Fibroblast of lung (primary cell): ENCODE measurements around the gene PKD2L2. TPM values are rescaled to one million over a fixed set of nuclear protein-coding genes. Genes with fewer than 3 reads are reported as not detected.

Experiments
- DNase-seq, 2 donors: peaks; one replicate each; pipeline versions ENCODE4 v3.0.0 to v3.0.0-alpha.2; 2010; ENCODE audit warnings: low read depth in 2 of 2
- H2AFZ ChIP-seq: 2 replicates; pipeline ENCODE4 v1.5.1; 2012; ENCODE audit warnings: low read length, control low read depth, inconsistent platforms
- H3K27ac ChIP-seq: 2 replicates; pipeline ENCODE4 v1.5.1; 2011; ENCODE audit warnings: low read length, control low read depth; ENCODE audit not compliant: insufficient read depth
- H3K27me3 ChIP-seq: 2 replicates; pipeline ENCODE4 v1.5.1; 2011; ENCODE audit warnings: mild to moderate bottlenecking, low read length; ENCODE audit not compliant: control insufficient read depth, insufficient read depth
- H3K36me3 ChIP-seq: 2 replicates; pipeline ENCODE4 v1.5.1; 2011; ENCODE audit warnings: low read length; ENCODE audit not compliant: control insufficient read depth, insufficient read depth
- H3K4me1 ChIP-seq: 2 replicates; pipeline ENCODE4 v1.5.1; 2011; ENCODE audit warnings: low read length; ENCODE audit not compliant: control insufficient read depth, insufficient read depth; ENCODE audit errors: extremely low read depth
- H3K4me2 ChIP-seq: 2 replicates; pipeline ENCODE4 v1.5.1; 2011; ENCODE audit warnings: low read length, control low read depth; ENCODE audit not compliant: insufficient read depth; ENCODE audit errors: extremely low read depth
- H3K4me3 ChIP-seq, 4 experiments: fragments of 200-600 bp in 1 of 4; sonication (generic) in 1 of 4; replicated peaks in 1 of 4; 2 replicates each; pipeline ENCODE4 v1.5.1; 2011 to 2016; ENCODE audit warnings: low read length in 4 of 4, low read depth in 3 of 4, mild to moderate bottlenecking in 3 of 4, control low read depth in 2 of 4, inconsistent platforms in 1 of 4, mixed read lengths in 1 of 4; ENCODE audit not compliant: insufficient read depth in 1 of 4; ENCODE audit errors: control extremely low read depth in 1 of 4
- H3K79me2 ChIP-seq: 2 replicates; pipeline ENCODE4 v1.5.1; 2012; ENCODE audit warnings: mild to moderate bottlenecking, low read length, inconsistent platforms; ENCODE audit not compliant: control insufficient read depth, insufficient read depth
- H3K9ac ChIP-seq: 2 replicates; pipeline ENCODE4 v1.5.1; 2011; ENCODE audit warnings: mild to moderate bottlenecking, low read length, control low read depth; ENCODE audit not compliant: insufficient read depth
- H3K9me3 ChIP-seq: 2 replicates; pipeline ENCODE4 v1.5.1; 2012; ENCODE audit warnings: low read depth, low read length; ENCODE audit not compliant: control insufficient read depth, insufficient read depth
- H4K20me1 ChIP-seq: 2 replicates; pipeline ENCODE4 v1.5.1; 2011; ENCODE audit warnings: low read length; ENCODE audit not compliant: control insufficient read depth, insufficient read depth; ENCODE audit errors: extremely low read depth
- EZH2 ChIP-seq: IDR thresholded peaks from 2 replicates; pipeline ENCODE4 v1.5.1; 2012; ENCODE audit warnings: low read length, control low read depth, mild to moderate bottlenecking; ENCODE audit errors: missing control alignments
- polyA plus RNA-seq, 2 donors: library from polyadenylated mRNA; depleted of rRNA in 1 of 2; stranded (reverse) in 1 of 2; unstranded in 1 of 2; fragments of >200 nt; gene quantifications; 2 replicates each; pipeline ENCODE4 v1.2.1, GENCODE V29; 2011 to 2012; ENCODE audit warnings: missing spikeins in 1 of 2
- total RNA-seq: library from RNA; depleted of rRNA; stranded (reverse); fragments of >200 nt; gene quantifications from 2 replicates; pipeline ENCODE4 v1.2.1, GENCODE V29; 2014
- TF ChIP-seq, protein P1 (sequence below), 2 donors: IDR thresholded peaks in 1 of 2; conservative IDR thresholded peaks in 1 of 2; 1 replicate in 1 of 2; 2 replicates in 1 of 2; pipeline ENCODE4 v1.5.1; 2011 to 2012; ENCODE audit warnings: low read length in 2 of 2, control low read depth in 1 of 2, inconsistent platforms in 1 of 2, low read depth in 1 of 2, mild to moderate bottlenecking in 1 of 2

PKD2L2 gene
- total and polyA plus RNA-seq, 2 donors (not counting 1 experiment from before 2014, with no cell fraction given) = not detected

- no peaks in the 10 kb centered on the region for H3K27me3 ChIP-seq
- no peaks in the 10 kb centered on the region for H3K36me3 ChIP-seq
- no peaks in the 10 kb centered on the region for H4K20me1 ChIP-seq
- H3K9me3 ChIP-seq = no peaks in the 10 kb centered on the region
- H3K27ac ChIP-seq = no peak overlapping the region
- H3K4me2 ChIP-seq = no peak overlapping the region
- H3K4me3 ChIP-seq = no peak overlapping the region
- TF ChIP-seq, protein P1, sequence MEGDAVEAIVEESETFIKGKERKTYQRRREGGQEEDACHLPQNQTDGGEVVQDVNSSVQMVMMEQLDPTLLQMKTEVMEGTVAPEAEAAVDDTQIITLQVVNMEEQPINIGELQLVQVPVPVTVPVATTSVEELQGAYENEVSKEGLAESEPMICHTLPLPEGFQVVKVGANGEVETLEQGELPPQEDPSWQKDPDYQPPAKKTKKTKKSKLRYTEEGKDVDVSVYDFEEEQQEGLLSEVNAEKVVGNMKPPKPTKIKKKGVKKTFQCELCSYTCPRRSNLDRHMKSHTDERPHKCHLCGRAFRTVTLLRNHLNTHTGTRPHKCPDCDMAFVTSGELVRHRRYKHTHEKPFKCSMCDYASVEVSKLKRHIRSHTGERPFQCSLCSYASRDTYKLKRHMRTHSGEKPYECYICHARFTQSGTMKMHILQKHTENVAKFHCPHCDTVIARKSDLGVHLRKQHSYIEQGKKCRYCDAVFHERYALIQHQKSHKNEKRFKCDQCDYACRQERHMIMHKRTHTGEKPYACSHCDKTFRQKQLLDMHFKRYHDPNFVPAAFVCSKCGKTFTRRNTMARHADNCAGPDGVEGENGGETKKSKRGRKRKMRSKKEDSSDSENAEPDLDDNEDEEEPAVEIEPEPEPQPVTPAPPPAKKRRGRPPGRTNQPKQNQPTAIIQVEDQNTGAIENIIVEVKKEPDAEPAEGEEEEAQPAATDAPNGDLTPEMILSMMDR (conservative IDR thresholded peaks at IDR 0.05 in 1 of 2, IDR thresholded peaks at IDR 0.05 in 1 of 2; ENCODE audit: low read depth in 1 of 2, low read length in 2 of 2) = no peak
- TF ChIP-seq EZH2 = no peak
- no peak overlapping the region for H3K9ac ChIP-seq
- no peak overlapping the region for H2AFZ ChIP-seq
- H3K4me1 ChIP-seq = peaks cover 2% of the 10 kb centered on the region
- no peaks in the 10 kb centered on the region for H3K79me2 ChIP-seq
- no peak for DNase-seq
Observed at GRCh38 chr5:137856201-137856600, 33.1 kb upstream of the PKD2L2 start.

DNA sequence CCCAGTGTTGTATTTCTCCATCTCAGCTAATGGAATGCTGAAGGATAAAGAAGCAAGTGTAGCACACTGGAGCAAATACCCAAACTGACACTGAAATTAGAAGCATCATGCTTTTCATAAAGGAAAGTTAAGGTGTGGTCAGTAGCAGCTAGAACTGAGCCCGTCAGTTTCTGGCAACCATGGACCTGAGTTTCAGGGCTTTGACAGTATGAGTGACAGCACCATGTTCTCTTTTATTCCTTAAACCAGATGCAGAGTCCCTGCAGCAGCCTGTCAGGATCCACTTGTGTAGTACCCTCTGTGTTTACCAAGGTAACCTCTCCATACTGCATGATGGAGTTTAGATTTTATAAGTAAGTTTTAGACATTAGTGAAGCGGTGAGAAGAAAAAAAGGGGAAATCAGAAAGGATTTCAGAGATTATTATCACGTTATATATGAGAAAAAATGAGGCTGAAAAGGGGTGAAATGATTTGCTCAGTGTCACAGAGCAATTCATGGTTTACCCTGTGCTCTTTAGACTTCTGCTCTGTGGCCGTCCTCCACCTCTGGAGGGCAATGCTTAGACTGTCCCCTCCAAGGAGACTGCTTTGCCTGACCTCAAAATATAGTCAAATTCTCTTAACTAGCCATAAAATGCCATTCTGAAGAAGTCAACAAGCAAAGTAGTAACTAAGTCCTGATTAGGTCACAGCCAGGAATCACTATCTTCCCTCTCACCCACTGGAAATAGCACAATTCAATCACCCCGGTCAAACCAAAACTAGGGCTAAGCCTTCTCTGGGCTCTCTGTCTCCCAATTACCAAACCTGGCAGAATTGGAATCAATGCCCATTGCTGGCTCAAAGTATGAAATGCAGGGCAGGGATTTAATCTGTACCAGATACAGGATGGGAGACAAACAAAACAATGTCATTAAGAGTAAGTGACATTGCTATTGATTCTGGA is 32.1 kb upstream of the PKD2L2 start:
- Histone ChIP-seq H3K4me3 (no peak overlapping the region), H2AFZ (peak overlapping the region; percentile 12), H3K4me1 (peaks cover 2% of the 10 kb centered on the region), H3K9ac (no peak overlapping the region), H3K36me3 (no peaks in the 10 kb centered on the region), H4K20me1 (no peaks in the 10 kb centered on the region), H3K4me2 (no peak overlapping the region), H3K9me3 (no peaks in the 10 kb centered on the region), H3K27ac (no peak overlapping the region), H3K27me3 (no peaks in the 10 kb centered on the region), H3K79me2 (no peaks in the 10 kb centered on the region)
- no peak for DNase-seq
- no peak for TF ChIP-seq EZH2
- TF ChIP-seq, protein P1 (conservative IDR thresholded peaks at IDR 0.05 in 1 of 2, IDR thresholded peaks at IDR 0.05 in 1 of 2; ENCODE audit: low read depth in 1 of 2, low read length in 2 of 2) = no peak

- no peaks in the 10 kb centered on the region for H3K79me2 ChIP-seq
- H3K36me3 ChIP-seq = no peaks in the 10 kb centered on the region
- H3K4me3 ChIP-seq = peak overlapping the region in 2 of 4 experiments; percentile 7 to 21
- no peak for TF ChIP-seq EZH2
- TF ChIP-seq, protein P1 (conservative IDR thresholded peaks at IDR 0.05 in 1 of 2, IDR thresholded peaks at IDR 0.05 in 1 of 2; ENCODE audit: low read depth in 1 of 2, low read length in 2 of 2) = no peak
- no peaks in the 10 kb centered on the region for H4K20me1 ChIP-seq
- peak overlapping the region; percentile 64 for H3K4me2 ChIP-seq
- no peak overlapping the region for H3K9ac ChIP-seq
- H3K9me3 ChIP-seq = no peaks in the 10 kb centered on the region
- H3K4me1 ChIP-seq = peaks cover 2% of the 10 kb centered on the region
- no peak overlapping the region for H3K27ac ChIP-seq
- DNase-seq = peak; percentile 29 to 67
- H2AFZ ChIP-seq = peak overlapping the region; percentile 57
- no peaks in the 10 kb centered on the region for H3K27me3 ChIP-seq
Observed at GRCh38 chr5:137858223-137858916, 30.9 kb upstream of the PKD2L2 start.
